ENCODE data around the gene CES4A. TPM values are rescaled to one million over a fixed set of nuclear protein-coding genes. Genes with fewer than 3 reads are reported as not detected.
"Not testable (repeated sequence)": the region's sequence is repeated elsewhere in the genome, so short reads cannot be mapped to it uniquely, and the experiment has no call there.

CES4A gene
- total RNA-seq, 1 donor from 2014 or later, result 1.1 TPM

- Histone ChIP-seq H3K27me3 (ENCODE audit: control insufficient read depth, insufficient read depth, low read length) (no peaks in the 10 kb centered on the region), H3K36me3 (ENCODE audit: control insufficient read depth, insufficient read depth, low read length) (no peaks in the 10 kb centered on the region), H3K4me3 (ENCODE audit: low read depth, low read length) (no peak overlapping the region)
- TF ChIP-seq CTCF (IDR thresholded peaks at IDR 0.05; ENCODE audit: insufficient read depth, low read length, severe bottlenecking), result no peak
- DNase-seq (ENCODE audit: low read depth) (no peak), FAIRE-seq (no peak)
Measured at GRCh38 chr16:66952430-66953110, 35.8 kb upstream of the CES4A start.

- Histone ChIP-seq H3K27me3 (ENCODE audit: control insufficient read depth, insufficient read depth, low read length) (no peaks in the 10 kb centered on the region), H3K36me3 (ENCODE audit: control insufficient read depth, insufficient read depth, low read length) (no peaks in the 10 kb centered on the region), H3K4me3 (ENCODE audit: low read depth, low read length) (no peak overlapping the region)
- no peak for TF ChIP-seq CTCF (IDR thresholded peaks at IDR 0.05; ENCODE audit: insufficient read depth, low read length, severe bottlenecking)
- DNase-seq (ENCODE audit: low read depth) (peak; percentile 82), FAIRE-seq (no peak)
Measured at GRCh38 chr16:66953462-66954096, 34.8 kb upstream of the CES4A start.

DNA sequence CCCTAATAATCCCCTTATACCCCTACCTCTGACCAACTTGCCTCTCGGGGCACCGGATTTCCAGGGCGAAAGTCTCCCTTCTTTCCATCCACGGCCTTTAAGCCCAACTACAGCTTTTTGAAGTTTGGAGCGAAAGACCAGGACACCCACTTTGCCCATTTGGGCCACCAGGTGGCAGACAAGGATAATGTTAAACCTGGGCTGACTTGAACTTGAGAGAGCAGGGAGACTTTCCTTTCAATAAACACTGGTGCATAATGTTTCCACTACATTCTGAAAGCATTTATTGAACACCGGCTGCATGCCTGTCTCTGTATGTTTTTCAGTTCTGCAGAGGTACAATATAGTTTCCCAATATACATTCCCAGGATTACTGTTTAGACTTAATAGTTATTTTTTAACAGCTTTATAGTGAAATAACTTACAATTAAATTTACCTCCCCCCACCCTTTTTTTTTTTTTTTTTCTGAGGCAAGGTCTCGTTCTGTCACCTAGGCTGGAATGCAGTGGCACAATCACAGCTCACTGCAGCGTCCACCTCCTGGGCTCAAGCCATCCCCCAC lies 34.2 kb upstream of the CES4A start:
- FAIRE-seq (no peak), DNase-seq (ENCODE audit: low read depth) (peak; percentile 70)
- Histone ChIP-seq H3K27me3 (ENCODE audit: control insufficient read depth, insufficient read depth, low read length) (no peaks in the 10 kb centered on the region), H3K36me3 (ENCODE audit: control insufficient read depth, insufficient read depth, low read length) (no peaks in the 10 kb centered on the region), H3K4me3 (ENCODE audit: low read depth, low read length) (no peak overlapping the region)
- peak; percentile 84 for TF ChIP-seq CTCF (IDR thresholded peaks at IDR 0.05; ENCODE audit: insufficient read depth, low read length, severe bottlenecking)

DNA sequence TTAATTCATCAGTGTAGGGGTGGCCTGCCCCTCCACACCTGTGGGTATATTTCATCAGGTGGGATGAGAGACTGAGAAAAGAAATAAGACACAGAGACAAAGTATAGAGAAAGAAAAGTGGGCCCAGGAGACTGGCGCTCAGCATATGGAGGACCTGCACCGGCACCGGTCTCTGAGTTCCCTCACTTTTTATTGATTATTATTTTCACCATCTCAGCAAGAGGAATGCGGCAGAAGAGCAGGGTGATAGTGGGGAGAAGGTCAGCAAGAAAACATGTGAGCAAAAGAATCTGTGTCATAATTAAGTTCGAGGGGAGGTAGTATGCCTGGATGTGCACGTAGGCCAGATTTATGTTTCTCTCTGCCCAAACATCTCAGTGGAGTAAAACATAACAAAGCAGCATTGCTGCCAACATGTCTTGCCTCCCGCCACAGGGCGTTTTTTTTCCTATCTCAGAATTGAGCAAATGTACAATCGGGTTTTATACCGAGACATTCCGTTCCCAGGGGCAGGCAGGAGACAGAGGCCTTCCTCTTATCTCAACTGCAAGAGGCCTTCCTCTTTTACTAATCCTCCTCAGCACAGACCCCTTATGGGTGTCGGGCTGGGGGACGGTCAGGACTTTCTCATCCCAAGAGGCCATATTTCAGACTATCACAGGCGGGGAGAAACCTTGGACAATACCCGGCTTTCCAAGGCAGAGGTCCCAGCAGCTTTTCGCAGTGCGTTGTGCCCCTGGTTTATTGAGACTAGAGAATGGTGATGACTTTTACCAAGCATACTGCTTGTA lies 32.8 kb upstream of the CES4A start:
- not testable (repeated sequence) for FAIRE-seq; DNase-seq (ENCODE audit: low read depth); H3K36me3 ChIP-seq (ENCODE audit: control insufficient read depth, insufficient read depth, low read length); H3K4me3 ChIP-seq (ENCODE audit: low read depth, low read length); H3K27me3 ChIP-seq (ENCODE audit: control insufficient read depth, insufficient read depth, low read length)

DNA sequence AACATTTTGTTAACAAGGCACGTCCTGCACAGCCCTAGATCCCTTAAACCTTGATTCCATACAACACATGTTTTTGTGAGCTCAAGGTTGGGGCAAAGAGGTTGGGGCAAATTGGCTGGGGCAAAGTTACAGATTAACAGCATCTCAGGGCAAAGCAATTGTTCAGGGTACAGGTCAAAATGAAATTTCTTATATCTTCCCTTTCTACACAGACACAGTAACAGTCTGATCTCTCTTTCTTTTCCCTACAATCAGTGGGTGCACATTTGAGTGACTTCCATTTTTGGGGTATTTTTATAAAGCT lies 32.3 kb upstream of the CES4A start:
- DNase-seq (ENCODE audit: low read depth); FAIRE-seq; H3K36me3 ChIP-seq (ENCODE audit: control insufficient read depth, insufficient read depth, low read length); H3K4me3 ChIP-seq (ENCODE audit: low read depth, low read length); H3K27me3 ChIP-seq (ENCODE audit: control insufficient read depth, insufficient read depth, low read length): not testable (repeated sequence)

GRCh38 chr16:66958857-66959703 lies 29.3 kb upstream of the CES4A start:
- no peaks in the 10 kb centered on the region for H3K27me3 ChIP-seq (ENCODE audit: control insufficient read depth, insufficient read depth, low read length)
- H3K36me3 ChIP-seq (ENCODE audit: control insufficient read depth, insufficient read depth, low read length), result no peaks in the 10 kb centered on the region
- no peak overlapping the region for H3K4me3 ChIP-seq (ENCODE audit: low read depth, low read length)
- TF ChIP-seq CTCF (IDR thresholded peaks at IDR 0.05; ENCODE audit: insufficient read depth, low read length, severe bottlenecking), result no peak
- FAIRE-seq (no peak), DNase-seq (ENCODE audit: low read depth) (no peak)

Data from bronchial epithelial cell (primary cell).